Measurements from ENCODE around the gene RTP5.
"Not testable (repeated sequence)": the region's sequence is repeated elsewhere in the genome, so short reads cannot be mapped to it uniquely, and the experiment has no call there.

The RTP5 gene

DNA sequence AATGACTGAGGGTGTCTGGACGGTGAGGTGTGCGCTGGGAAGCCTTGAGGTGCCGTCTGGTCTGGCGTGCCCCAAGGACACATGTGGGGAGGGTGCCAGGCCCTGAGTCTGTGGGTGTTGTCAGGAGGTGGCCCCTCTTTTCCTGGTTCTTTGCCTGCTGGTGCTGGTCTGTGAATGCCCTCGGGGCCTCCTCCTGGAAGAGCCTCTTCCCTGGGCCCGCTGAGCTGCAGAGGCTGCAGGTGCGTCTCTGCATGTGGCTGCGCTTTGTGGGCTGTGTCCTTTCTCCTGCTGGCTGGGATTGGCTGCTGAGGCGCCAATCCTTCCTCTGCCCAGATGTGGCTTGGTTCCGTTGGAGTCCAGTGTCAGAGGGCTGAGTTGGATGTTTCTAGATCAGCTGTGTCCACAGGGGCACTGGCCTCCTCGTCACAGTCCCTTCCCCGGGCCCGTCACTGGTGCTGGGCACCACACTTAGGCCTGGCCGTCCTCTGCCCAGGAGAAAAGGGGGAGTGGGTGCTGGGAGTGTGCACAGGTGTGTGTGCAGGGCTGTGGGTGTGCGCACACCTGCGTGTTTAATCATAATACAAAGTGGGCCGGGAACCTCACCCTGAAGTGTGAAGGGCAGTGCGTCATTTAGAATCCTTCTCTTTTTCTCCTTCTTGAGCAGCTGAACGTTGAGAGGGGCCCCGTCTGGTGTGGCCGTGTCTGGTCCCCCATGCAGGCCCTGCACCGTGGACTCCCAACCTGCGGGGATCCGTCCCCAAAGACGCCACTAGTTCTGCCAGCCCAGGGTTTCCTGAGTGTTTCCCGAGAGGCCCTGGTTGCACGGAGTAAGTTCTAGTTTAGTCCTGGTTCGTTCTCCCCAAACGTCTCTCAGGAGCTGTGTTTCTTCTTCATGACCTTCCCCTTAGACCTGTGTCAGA lies 35.5 kb downstream of the RTP5 start:
- no peak overlapping the region for H3K27ac ChIP-seq (ENCODE audit: insufficient read depth, low read length, poor library complexity, severe bottlenecking)
- DNase-seq: no peak
- no peak overlapping the region for H3K4me3 ChIP-seq (ENCODE audit: insufficient read depth, low read depth, low read length, poor library complexity, severe bottlenecking)
- no peaks in the 10 kb centered on the region for H3K9me3 ChIP-seq (ENCODE audit: control insufficient read depth, low read length)
- H3K27me3 ChIP-seq (replicated peaks; ENCODE audit: control insufficient read depth, insufficient read depth, low read length, poor library complexity, severe bottlenecking): no peaks in the 10 kb centered on the region
- H3K36me3 ChIP-seq (ENCODE audit: control insufficient read depth, insufficient read depth, low read length): no peaks in the 10 kb centered on the region
- no peaks in the 10 kb centered on the region for H3K4me1 ChIP-seq (ENCODE audit: control insufficient read depth, insufficient read depth, low read length, poor library complexity, severe bottlenecking)

DNA sequence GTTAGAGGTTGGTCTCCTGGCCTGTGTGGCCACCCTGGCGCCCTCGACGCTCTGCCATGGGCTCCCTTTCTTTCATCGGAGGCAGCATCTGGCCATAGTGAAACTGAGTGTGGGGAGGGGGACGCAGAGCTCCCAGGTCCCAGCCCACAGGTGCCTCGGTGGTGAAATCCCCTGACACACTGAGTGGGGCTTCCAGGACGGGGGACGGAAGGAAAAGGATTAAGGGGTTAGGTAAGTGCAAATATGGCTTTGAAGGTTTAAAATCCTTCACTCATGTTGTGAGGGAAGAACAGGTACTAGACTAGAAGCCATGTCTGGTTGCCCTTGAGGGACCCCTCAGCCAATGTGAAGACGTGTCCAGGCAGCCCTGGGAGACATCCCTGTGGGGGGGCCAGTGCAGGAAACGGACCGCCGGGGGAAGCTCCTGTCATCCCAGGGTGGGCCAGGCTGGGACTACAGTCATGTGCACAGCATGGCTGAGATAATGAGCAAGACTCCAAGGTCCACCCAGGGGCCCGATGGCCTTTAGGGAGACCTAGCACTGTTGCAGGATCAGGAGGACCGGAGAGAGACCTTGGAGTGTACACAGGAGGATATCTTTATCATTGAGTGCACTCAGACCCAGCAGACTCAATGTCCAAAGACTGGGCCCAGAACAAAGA lies 36.3 kb downstream of the RTP5 start:
- Histone ChIP-seq H3K4me1 (ENCODE audit: control insufficient read depth, insufficient read depth, low read length, poor library complexity, severe bottlenecking) (no peaks in the 10 kb centered on the region), H3K9me3 (ENCODE audit: control insufficient read depth, low read length) (no peaks in the 10 kb centered on the region), H3K4me3 (ENCODE audit: insufficient read depth, low read depth, low read length, poor library complexity, severe bottlenecking) (no peak overlapping the region), H3K27ac (ENCODE audit: insufficient read depth, low read length, poor library complexity, severe bottlenecking) (no peak overlapping the region), H3K27me3 (replicated peaks; ENCODE audit: control insufficient read depth, insufficient read depth, low read length, poor library complexity, severe bottlenecking) (no peaks in the 10 kb centered on the region), H3K36me3 (ENCODE audit: control insufficient read depth, insufficient read depth, low read length) (peaks cover 3% of the 10 kb centered on the region)
- no peak for DNase-seq

DNA sequence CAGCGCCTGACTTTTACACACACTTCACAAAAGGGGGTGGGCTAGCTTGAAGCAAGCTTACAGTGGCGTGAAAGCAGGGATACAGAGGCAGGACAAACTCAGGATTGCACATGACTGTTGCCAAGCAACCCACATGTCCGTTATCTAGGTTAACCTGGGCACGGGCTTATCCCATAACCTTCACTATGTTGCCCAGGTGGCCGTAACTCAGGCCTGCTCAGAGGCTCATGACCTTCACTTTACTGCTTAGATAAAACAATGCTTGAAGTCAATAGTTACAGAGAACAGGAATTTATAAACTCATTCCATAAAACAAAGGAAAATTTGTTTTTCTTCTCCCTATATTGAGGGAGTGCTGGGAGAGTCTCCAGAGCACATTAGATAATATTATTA lies 36.8 kb downstream of the RTP5 start:
- H3K4me3 ChIP-seq (ENCODE audit: insufficient read depth, low read depth, low read length, poor library complexity, severe bottlenecking); DNase-seq; H3K27ac ChIP-seq (ENCODE audit: insufficient read depth, low read length, poor library complexity, severe bottlenecking); H3K9me3 ChIP-seq (ENCODE audit: control insufficient read depth, low read length); H3K27me3 ChIP-seq (replicated peaks; ENCODE audit: control insufficient read depth, insufficient read depth, low read length, poor library complexity, severe bottlenecking); H3K36me3 ChIP-seq (ENCODE audit: control insufficient read depth, insufficient read depth, low read length); H3K4me1 ChIP-seq (ENCODE audit: control insufficient read depth, insufficient read depth, low read length, poor library complexity, severe bottlenecking): not testable (repeated sequence)

DNA sequence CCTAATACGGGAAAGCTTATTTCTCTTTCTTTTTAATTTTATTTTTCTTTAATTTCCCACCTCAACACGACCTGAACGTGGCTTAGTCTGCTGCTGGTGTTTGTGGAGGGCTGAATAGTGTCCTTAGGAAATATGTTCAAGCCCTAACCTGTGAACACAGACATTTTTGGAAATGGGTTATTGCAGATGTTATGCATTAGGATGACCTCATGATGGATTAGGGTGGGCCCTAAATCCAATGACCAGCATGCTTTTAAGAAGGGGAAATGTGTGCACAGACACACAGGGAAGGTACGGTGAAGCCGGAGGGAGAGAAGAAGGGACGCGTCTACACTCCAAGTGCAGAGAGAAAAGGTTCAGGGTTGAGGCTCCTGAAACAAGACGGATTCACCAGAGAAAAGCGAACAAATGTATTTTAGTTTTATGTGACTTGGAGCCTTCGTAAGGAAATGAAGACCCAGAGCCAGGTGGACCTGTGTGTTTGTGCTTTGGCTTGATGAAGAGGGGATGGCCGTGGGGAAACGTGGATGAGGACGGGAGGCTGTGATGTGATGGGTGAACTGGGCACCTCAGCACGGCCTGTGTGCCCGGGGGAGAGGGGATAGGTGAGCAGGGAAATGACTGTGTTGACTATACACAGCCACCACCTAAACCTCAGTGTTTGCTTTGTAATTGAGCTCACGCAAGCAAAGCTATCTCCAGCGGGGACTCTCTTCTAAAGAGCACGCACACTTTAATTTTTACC lies 37.5 kb downstream of the RTP5 start:
- no peaks in the 10 kb centered on the region for H3K27me3 ChIP-seq (replicated peaks; ENCODE audit: control insufficient read depth, insufficient read depth, low read length, poor library complexity, severe bottlenecking)
- no peak overlapping the region for H3K4me3 ChIP-seq (ENCODE audit: insufficient read depth, low read depth, low read length, poor library complexity, severe bottlenecking)
- DNase-seq: no peak
- H3K27ac ChIP-seq (ENCODE audit: insufficient read depth, low read length, poor library complexity, severe bottlenecking): no peak overlapping the region
- no peaks in the 10 kb centered on the region for H3K9me3 ChIP-seq (ENCODE audit: control insufficient read depth, low read length)
- peaks cover 6% of the 10 kb centered on the region for H3K36me3 ChIP-seq (ENCODE audit: control insufficient read depth, insufficient read depth, low read length)
- H3K4me1 ChIP-seq (ENCODE audit: control insufficient read depth, insufficient read depth, low read length, poor library complexity, severe bottlenecking): no peaks in the 10 kb centered on the region

DNA sequence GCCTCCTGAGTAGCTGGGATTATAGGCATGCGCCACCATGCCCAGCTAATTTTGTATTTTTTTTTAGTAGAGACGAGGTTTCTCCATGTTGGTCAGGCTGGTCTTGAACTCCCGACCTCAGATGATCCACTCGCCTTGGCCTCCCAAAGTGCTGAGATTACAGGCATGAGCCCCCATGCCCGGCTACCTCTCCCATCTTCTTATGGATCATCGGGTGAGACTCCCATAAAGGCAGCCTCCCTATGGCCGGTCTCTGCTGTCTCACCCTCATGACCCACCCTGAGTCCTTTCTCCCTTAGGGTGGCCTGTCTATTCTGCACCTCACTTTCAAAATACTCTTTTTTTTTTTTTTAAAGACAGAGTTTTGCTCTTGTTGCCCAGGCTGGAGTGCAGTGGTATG lies 38.3 kb downstream of the RTP5 start:
- not testable (repeated sequence) for H3K9me3 ChIP-seq (ENCODE audit: control insufficient read depth, low read length); H3K27me3 ChIP-seq (replicated peaks; ENCODE audit: control insufficient read depth, insufficient read depth, low read length, poor library complexity, severe bottlenecking); DNase-seq; H3K27ac ChIP-seq (ENCODE audit: insufficient read depth, low read length, poor library complexity, severe bottlenecking); H3K4me3 ChIP-seq (ENCODE audit: insufficient read depth, low read depth, low read length, poor library complexity, severe bottlenecking); H3K36me3 ChIP-seq (ENCODE audit: control insufficient read depth, insufficient read depth, low read length); H3K4me1 ChIP-seq (ENCODE audit: control insufficient read depth, insufficient read depth, low read length, poor library complexity, severe bottlenecking)

DNA sequence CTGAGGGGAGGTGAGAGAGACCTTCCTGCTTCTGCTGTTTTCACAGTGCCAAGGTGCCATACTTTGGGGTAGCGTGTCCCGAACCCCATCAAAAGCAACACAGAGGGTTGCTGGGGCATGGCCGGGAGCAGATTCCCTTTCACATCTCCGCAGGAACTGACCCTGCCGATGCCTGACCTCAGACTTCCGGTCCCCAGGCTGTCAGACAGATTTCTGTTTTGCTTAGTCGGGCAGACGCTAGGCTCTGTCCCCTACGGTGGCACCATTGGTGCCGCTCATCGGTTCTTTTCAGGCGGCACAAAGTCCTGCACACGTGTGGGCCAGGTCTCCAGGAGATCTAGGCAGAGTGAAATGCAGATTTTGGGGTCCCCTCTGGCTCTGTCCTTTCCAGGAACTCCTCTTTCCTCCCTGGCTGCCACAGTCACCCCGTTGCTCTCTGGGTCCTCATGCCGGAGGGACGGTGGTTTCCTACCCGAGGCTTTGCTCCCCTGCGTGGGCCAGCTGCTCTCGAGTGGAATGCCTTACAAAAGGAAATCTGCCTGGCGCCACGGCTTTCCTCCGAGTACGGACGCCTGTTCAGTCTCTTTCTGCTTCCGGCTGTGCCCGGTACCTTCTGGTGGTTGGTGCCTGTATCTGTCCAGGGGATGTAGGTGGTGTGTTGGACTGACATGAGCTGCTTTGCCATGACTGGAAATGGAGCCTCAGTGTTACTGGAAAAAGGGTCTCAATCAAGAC lies 39.3 kb downstream of the RTP5 start:
- no peak overlapping the region for H3K4me3 ChIP-seq (ENCODE audit: insufficient read depth, low read depth, low read length, poor library complexity, severe bottlenecking)
- H3K36me3 ChIP-seq (ENCODE audit: control insufficient read depth, insufficient read depth, low read length): peaks cover 6% of the 10 kb centered on the region
- H3K9me3 ChIP-seq (ENCODE audit: control insufficient read depth, low read length): no peaks in the 10 kb centered on the region
- no peaks in the 10 kb centered on the region for H3K27me3 ChIP-seq (replicated peaks; ENCODE audit: control insufficient read depth, insufficient read depth, low read length, poor library complexity, severe bottlenecking)
- no peak overlapping the region for H3K27ac ChIP-seq (ENCODE audit: insufficient read depth, low read length, poor library complexity, severe bottlenecking)
- no peak for DNase-seq
- no peaks in the 10 kb centered on the region for H3K4me1 ChIP-seq (ENCODE audit: control insufficient read depth, insufficient read depth, low read length, poor library complexity, severe bottlenecking)

DNA sequence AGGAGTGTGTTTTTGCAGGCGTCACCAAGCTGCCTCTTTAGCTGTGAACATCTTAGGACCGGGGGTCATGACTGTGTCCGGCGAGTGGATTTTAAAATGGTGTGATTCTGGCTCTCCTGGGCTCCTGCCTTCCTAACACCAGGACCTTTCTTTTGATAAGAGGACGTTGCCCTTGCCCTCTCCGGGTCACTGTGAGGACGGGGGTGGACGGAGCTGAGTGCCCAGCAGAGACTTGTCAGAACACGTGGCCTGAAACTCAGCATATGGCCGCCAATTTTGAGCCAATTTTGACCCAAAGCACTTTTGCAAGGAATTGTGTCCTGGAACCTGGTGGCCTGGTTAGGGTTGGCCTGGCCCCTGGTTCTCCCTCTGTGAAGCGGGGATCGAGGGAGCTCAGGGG lies 40.2 kb downstream of the RTP5 start:
- Histone ChIP-seq H3K4me1 (ENCODE audit: control insufficient read depth, insufficient read depth, low read length, poor library complexity, severe bottlenecking) (no peaks in the 10 kb centered on the region), H3K9me3 (ENCODE audit: control insufficient read depth, low read length) (no peaks in the 10 kb centered on the region), H3K27ac (ENCODE audit: insufficient read depth, low read length, poor library complexity, severe bottlenecking) (no peak overlapping the region), H3K27me3 (replicated peaks; ENCODE audit: control insufficient read depth, insufficient read depth, low read length, poor library complexity, severe bottlenecking) (no peaks in the 10 kb centered on the region), H3K4me3 (ENCODE audit: insufficient read depth, low read depth, low read length, poor library complexity, severe bottlenecking) (no peak overlapping the region), H3K36me3 (ENCODE audit: control insufficient read depth, insufficient read depth, low read length) (peaks cover 6% of the 10 kb centered on the region)
- no peak for DNase-seq

DNA sequence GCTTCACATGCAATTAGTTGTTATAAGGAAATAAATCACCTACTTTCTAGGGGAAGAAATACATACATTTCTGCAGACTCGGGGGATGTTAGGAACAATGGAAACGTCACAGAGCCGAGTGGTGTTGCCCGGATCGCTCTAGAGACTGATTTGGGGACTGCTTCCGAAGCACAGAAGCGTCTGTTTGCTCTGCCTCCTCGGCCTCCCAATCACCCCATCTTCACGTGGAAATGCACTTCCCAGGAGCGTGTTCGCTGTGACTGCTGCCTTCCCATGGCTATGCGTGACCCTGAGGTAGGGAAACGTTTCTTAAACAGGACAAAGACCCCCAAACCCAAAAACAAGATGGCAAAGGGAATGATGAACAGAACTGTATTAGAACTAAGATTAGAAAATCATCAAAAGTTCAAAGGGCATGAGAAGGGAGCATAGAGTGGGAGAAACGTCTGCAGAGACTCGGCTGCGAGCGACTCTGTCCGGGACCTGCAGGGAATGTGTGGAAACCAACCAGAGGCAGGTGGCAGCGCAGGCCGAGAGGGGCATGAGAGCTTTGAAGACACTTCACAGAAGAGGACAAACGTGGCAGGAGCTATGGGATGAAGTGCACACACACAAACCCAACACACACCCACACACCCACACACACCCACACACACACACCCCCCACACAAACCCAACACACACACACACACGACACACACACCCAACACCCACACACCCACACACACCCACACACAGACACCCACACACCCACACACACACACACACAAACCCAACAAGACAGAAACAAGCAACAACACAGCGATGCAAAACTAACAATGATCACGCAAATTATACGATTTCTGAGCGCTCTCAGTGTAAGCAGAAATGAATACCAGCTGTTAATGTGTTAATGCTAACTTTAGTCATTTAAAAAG lies 41.3 kb downstream of the RTP5 start:
- H3K4me3 ChIP-seq (ENCODE audit: insufficient read depth, low read depth, low read length, poor library complexity, severe bottlenecking): no peak overlapping the region
- H3K4me1 ChIP-seq (ENCODE audit: control insufficient read depth, insufficient read depth, low read length, poor library complexity, severe bottlenecking): no peaks in the 10 kb centered on the region
- no peaks in the 10 kb centered on the region for H3K27me3 ChIP-seq (replicated peaks; ENCODE audit: control insufficient read depth, insufficient read depth, low read length, poor library complexity, severe bottlenecking)
- peaks cover 6% of the 10 kb centered on the region for H3K36me3 ChIP-seq (ENCODE audit: control insufficient read depth, insufficient read depth, low read length)
- DNase-seq: no peak
- no peaks in the 10 kb centered on the region for H3K9me3 ChIP-seq (ENCODE audit: control insufficient read depth, low read length)
- H3K27ac ChIP-seq (ENCODE audit: insufficient read depth, low read length, poor library complexity, severe bottlenecking): no peak overlapping the region

DNA sequence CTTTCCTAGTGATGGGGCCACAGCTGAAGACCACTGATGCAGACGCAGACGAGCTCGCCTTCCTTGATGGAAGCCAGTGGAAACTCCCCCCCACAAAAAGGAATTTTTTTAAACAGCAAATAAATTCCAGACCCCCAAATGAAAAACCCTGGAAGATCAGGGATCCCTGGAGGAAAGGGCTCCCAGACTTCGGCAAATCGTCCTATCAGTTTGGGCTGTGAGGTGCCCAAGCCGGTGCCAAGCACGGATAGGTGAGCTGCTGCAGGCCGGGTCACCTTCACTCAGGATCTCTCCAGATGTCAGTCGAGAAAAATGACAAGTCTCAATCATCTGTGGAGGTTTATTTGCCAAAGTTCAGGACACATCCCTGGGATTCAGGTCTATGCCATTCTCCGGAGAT lies 42.0 kb downstream of the RTP5 start:
- no peak overlapping the region for H3K27ac ChIP-seq (ENCODE audit: insufficient read depth, low read length, poor library complexity, severe bottlenecking)
- no peaks in the 10 kb centered on the region for H3K27me3 ChIP-seq (replicated peaks; ENCODE audit: control insufficient read depth, insufficient read depth, low read length, poor library complexity, severe bottlenecking)
- DNase-seq: no peak
- H3K9me3 ChIP-seq (ENCODE audit: control insufficient read depth, low read length): no peaks in the 10 kb centered on the region
- no peak overlapping the region for H3K4me3 ChIP-seq (ENCODE audit: insufficient read depth, low read depth, low read length, poor library complexity, severe bottlenecking)
- H3K4me1 ChIP-seq (ENCODE audit: control insufficient read depth, insufficient read depth, low read length, poor library complexity, severe bottlenecking): no peaks in the 10 kb centered on the region
- peaks cover 6% of the 10 kb centered on the region for H3K36me3 ChIP-seq (ENCODE audit: control insufficient read depth, insufficient read depth, low read length)
